Parathyroid adenoma (tissue), 2 donors: ENCODE data around the gene ADCY5.

Source experiments
- H2AFZ ChIP-seq: fragments of 300-600 bp; sonication (generic); one replicate; pipeline ENCODE4 v1.7.0; 2017; ENCODE audit warnings: antibody characterized with exemption, mild to moderate bottlenecking
- H3K27ac ChIP-seq: fragments of 300-600 bp; sonication (generic); one replicate; pipeline ENCODE4 v1.7.0; 2017
- H3K27me3 ChIP-seq: fragments of 300-600 bp; sonication (generic); one replicate; pipeline ENCODE4 v1.7.0; 2017; ENCODE audit warnings: low read length; ENCODE audit not compliant: control insufficient read depth, insufficient read depth
- H3K36me3 ChIP-seq: fragments of 300-600 bp; sonication (generic); one replicate; pipeline ENCODE4 v1.7.0; 2017; ENCODE audit warnings: low read length; ENCODE audit not compliant: control insufficient read depth, insufficient read depth
- H3K4me1 ChIP-seq: fragments of 300-600 bp; sonication (generic); one replicate; pipeline ENCODE4 v1.7.0; 2017; ENCODE audit warnings: control low read depth
- H3K4me2 ChIP-seq: fragments of 300-600 bp; sonication (generic); one replicate; pipeline ENCODE4 v1.7.0; 2017; ENCODE audit warnings: low read length
- H3K4me3 ChIP-seq: fragments of 300-600 bp; sonication (generic); one replicate; pipeline ENCODE4 v1.7.0; 2017; ENCODE audit warnings: low read depth, low read length
- H3K79me2 ChIP-seq: fragments of 300-600 bp; sonication (generic); one replicate; pipeline ENCODE4 v1.7.0; 2017; ENCODE audit warnings: control low read depth
- H3K9ac ChIP-seq: fragments of 300-600 bp; sonication (generic); one replicate; pipeline ENCODE4 v1.7.0; 2017; ENCODE audit warnings: mild to moderate bottlenecking
- H3K9me3 ChIP-seq: fragments of 300-600 bp; sonication (generic); one replicate; pipeline ENCODE4 v1.7.0; 2017; ENCODE audit warnings: low read length; ENCODE audit not compliant: control insufficient read depth
- CTCF ChIP-seq: fragments of 300-600 bp; sonication (generic); IDR thresholded peaks from one replicate; pipeline ENCODE4 v1.7.0; 2017; ENCODE audit warnings: antibody characterized with exemption, mild to moderate bottlenecking
- donor health status: primary hyperparathyroidism.

Gene ADCY5

GRCh38 chr3:123347691-123348264 is 101.1 kb downstream of the ADCY5 start:
- no peak overlapping the region for H3K4me2 ChIP-seq
- no peaks in the 10 kb centered on the region for H3K27me3 ChIP-seq
- no peaks in the 10 kb centered on the region for H3K79me2 ChIP-seq
- no peaks in the 10 kb centered on the region for H3K9me3 ChIP-seq
- no peak for TF ChIP-seq CTCF
- no peaks in the 10 kb centered on the region for H3K4me1 ChIP-seq
- H3K4me3 ChIP-seq = no peak overlapping the region
- H2AFZ ChIP-seq = no peak overlapping the region
- no peaks in the 10 kb centered on the region for H3K36me3 ChIP-seq
- H3K9ac ChIP-seq = no peak overlapping the region
- H3K27ac ChIP-seq = no peak overlapping the region

GRCh38 chr3:123347205-123347604 is 101.7 kb downstream of the ADCY5 start:
- Histone ChIP-seq H3K27me3 (no peaks in the 10 kb centered on the region), H3K79me2 (no peaks in the 10 kb centered on the region), H3K4me3 (no peak overlapping the region), H3K4me2 (no peak overlapping the region), H3K27ac (no peak overlapping the region), H3K9me3 (no peaks in the 10 kb centered on the region), H3K36me3 (no peaks in the 10 kb centered on the region), H3K9ac (no peak overlapping the region), H2AFZ (no peak overlapping the region), H3K4me1 (no peaks in the 10 kb centered on the region)
- TF ChIP-seq CTCF = no peak

- Histone ChIP-seq H3K4me1 (no peaks in the 10 kb centered on the region), H3K9ac (no peak overlapping the region), H3K79me2 (no peaks in the 10 kb centered on the region), H2AFZ (no peak overlapping the region), H3K36me3 (no peaks in the 10 kb centered on the region), H3K27ac (no peak overlapping the region), H3K4me2 (no peak overlapping the region), H3K9me3 (no peaks in the 10 kb centered on the region), H3K27me3 (no peaks in the 10 kb centered on the region), H3K4me3 (no peak overlapping the region)
- TF ChIP-seq CTCF = no peak
Measured at GRCh38 chr3:123346021-123346420, 102.9 kb downstream of the ADCY5 start.

- H3K79me2 ChIP-seq = no peaks in the 10 kb centered on the region
- H3K9ac ChIP-seq = no peak overlapping the region
- no peaks in the 10 kb centered on the region for H3K4me1 ChIP-seq
- H3K9me3 ChIP-seq = no peaks in the 10 kb centered on the region
- H3K27me3 ChIP-seq = no peaks in the 10 kb centered on the region
- H3K27ac ChIP-seq = no peak overlapping the region
- H3K4me3 ChIP-seq = no peak overlapping the region
- no peaks in the 10 kb centered on the region for H3K36me3 ChIP-seq
- TF ChIP-seq CTCF = no peak
- no peak overlapping the region for H2AFZ ChIP-seq
- no peak overlapping the region for H3K4me2 ChIP-seq
Measured at GRCh38 chr3:123344907-123345594, 103.8 kb downstream of the ADCY5 start.
